ENCODE data around the gene TTLL8. TPM values are rescaled to one million over a fixed set of nuclear protein-coding genes. Genes with fewer than 3 reads are reported as not detected.

The TTLL8 gene
- total and polyA plus RNA-seq, 12 donors: not detected

GRCh38 chr22:50012211-50013181, 45.6 kb downstream of the TTLL8 start, which contains the start of gene IL17REL:
IL17REL (minus strand) TSS chr22:50012765; CDS start chr22:50012646, 119 bp downstream.
- no peak for TF ChIP-seq POLR2A (IDR thresholded peaks at IDR 0.05)
- no peak for TF ChIP-seq CTCF (IDR thresholded peaks at IDR 0.05)
- H3K27me3 ChIP-seq: peaks cover 60% of the 10 kb centered on the region
- intact Hi-C loops (cut with DNase I): no loop called here

GRCh38 chr22:50011447-50012210, 46.5 kb downstream of the TTLL8 start:
- no peak overlapping the region for H3K27ac ChIP-seq
- H3K4me3 ChIP-seq: no peak overlapping the region
- no peaks in the 10 kb centered on the region for H3K4me1 ChIP-seq (replicated peaks in 1 of 2)
- DNase-seq: no peak
- H3K27me3 ChIP-seq: peaks cover 53% of the 10 kb centered on the region
- no peak for TF ChIP-seq POLR2A (IDR thresholded peaks at IDR 0.05)
- TF ChIP-seq CTCF (IDR thresholded peaks at IDR 0.05): no peak
- H3K36me3 ChIP-seq (replicated peaks in 1 of 2): no peaks in the 10 kb centered on the region
- intact Hi-C loops (cut with DNase I): no loop called here
- WGBS, 4 donors: 46 to 50% (median 49%) methylated on average over 15 to 18 of the region's 18 CpGs
- no peaks in the 10 kb centered on the region for H3K9me3 ChIP-seq (replicated peaks in 1 of 3)

More at GRCh38 chr22:50012211-50013181, 45.6 kb downstream of the TTLL8 start, which contains the start of gene IL17REL:
- no peak for DNase-seq
- H3K36me3 ChIP-seq (replicated peaks in 1 of 2): no peaks in the 10 kb centered on the region
- no peak within 1 kb of the TSS for H3K27ac ChIP-seq
- H3K9me3 ChIP-seq (replicated peaks in 1 of 3): no peaks in the 10 kb centered on the region
- H3K4me1 ChIP-seq (replicated peaks in 1 of 2): no peaks in the 10 kb centered on the region
- H3K4me3 ChIP-seq: no peak within 1 kb of the TSS
- 54 to 63% (median 59%) methylated on average over 14 to 29 of the region's 29 CpGs for WGBS, 4 donors

GRCh38 chr22:50010676-50011446, 47.2 kb downstream of the TTLL8 start:
- 2 to 11% (median 3%) methylated on average over 8 to 59 of the region's 61 CpGs for WGBS, 4 donors
- no peaks in the 10 kb centered on the region for H3K4me1 ChIP-seq (replicated peaks in 1 of 2)
- H3K9me3 ChIP-seq (replicated peaks in 1 of 3): no peaks in the 10 kb centered on the region
- TF ChIP-seq POLR2A (IDR thresholded peaks at IDR 0.05): no peak
- no peak for TF ChIP-seq CTCF (IDR thresholded peaks at IDR 0.05)
- peaks cover 45% of the 10 kb centered on the region for H3K27me3 ChIP-seq
- DNase-seq: no peak
- no peak overlapping the region for H3K4me3 ChIP-seq
- H3K36me3 ChIP-seq (replicated peaks in 1 of 2): no peaks in the 10 kb centered on the region
- intact Hi-C loops (cut with DNase I): no loop called here
- H3K27ac ChIP-seq: no peak overlapping the region
